GM15510 (cell line): ENCODE data around the gene GSK3B.

Experiments used
- POLR2A ChIP-seq: IDR thresholded peaks from 3 replicates; pipeline ENCODE4 v1.6.1; 2011; ENCODE audit warnings: borderline replicate concordance; ENCODE audit not compliant: insufficient read length; ENCODE audit errors: extremely low read depth

The GSK3B gene

DNA sequence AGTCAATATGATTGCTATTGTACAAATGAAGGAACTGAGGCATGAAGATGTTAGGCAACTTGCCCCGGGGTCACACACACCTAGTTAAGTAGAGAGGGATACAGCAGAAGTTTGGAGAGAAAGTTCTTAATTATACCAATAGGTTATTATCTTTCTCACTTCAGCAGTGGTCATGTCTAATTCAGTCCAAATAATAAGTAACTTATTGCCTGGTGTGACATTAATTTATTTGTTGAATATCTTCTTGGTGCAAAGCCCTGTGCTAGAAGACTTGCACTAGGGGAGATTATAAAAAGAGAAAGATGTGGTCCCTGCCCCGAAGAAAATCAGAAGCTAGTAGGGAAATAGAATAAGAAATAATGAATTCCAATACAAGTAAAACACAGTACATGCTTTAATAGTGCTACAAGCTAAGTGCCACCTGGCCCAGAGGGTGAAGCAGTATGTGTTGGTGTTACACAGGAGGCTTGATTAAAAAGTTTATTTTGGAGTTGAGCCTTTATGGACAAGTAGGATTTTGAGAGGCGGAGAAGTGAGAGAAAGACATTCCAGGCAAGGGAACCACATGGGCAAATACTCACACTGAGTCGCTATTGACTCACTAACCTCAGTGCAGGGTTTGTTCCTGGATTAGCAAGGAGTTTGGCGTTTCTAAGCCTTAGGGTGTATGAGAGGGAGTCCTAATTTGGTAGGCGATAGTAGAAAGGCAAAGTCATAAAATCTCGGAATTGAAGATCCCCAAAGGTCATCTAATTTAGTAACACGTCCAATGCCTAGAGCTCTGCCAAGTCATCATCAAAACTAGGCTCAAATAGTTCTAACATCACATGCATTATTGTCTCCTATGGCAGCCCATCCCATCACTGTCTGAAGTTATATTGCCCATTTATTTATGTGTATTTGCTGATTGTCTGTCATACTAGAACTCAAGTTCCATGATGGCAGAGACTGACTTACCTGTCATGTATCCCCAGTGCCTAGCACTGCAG lies 19.2 kb upstream of the GSK3B start:
- no peak for TF ChIP-seq POLR2A

- TF ChIP-seq POLR2A = no peak
These were observed 17.7 kb upstream of the GSK3B start for GRCh38 chr3:120111898-120112297.

DNA sequence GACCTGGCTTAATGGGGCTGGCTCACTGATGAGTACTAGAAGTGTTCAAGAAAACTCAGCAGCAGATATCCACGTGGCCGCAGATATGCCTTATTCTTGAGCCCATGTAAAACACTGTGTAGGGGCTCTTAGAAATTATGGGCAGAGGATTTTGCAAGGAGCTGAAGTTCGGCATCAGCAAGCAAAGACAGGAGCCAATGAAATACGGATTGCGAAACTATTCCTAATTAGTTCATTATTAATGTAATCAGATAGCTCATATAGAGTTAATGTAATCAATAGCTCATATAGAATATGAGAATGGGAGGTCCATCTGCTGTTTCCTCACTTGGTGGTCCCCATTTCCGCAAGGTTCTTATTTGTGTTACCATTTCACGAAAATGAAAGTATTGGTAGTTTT lies 9.0 kb upstream of the GSK3B start:
- TF ChIP-seq POLR2A = no peak

- TF ChIP-seq POLR2A = no peak
These were observed 8.4 kb upstream of the GSK3B start for GRCh38 chr3:120102674-120103073.

DNA sequence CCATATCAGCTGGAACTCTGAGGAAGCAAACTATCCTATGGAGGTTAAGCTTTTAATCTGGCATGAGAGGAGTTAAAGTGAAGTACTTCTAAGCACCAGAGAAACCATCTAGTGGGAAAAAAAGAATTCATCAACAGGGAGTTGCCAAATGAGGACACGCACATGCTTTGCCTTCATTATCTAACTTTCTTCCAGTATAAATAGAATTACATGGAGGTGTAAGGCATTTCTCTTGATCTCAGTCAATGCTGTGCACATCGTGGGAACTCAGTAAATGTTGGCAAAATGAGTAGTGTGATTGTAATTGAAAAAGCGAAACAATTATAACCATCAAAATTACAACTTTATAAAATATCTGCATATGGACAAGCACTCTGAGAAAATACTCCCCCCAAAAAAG lies 8.0 kb upstream of the GSK3B start:
- TF ChIP-seq POLR2A = no peak

DNA sequence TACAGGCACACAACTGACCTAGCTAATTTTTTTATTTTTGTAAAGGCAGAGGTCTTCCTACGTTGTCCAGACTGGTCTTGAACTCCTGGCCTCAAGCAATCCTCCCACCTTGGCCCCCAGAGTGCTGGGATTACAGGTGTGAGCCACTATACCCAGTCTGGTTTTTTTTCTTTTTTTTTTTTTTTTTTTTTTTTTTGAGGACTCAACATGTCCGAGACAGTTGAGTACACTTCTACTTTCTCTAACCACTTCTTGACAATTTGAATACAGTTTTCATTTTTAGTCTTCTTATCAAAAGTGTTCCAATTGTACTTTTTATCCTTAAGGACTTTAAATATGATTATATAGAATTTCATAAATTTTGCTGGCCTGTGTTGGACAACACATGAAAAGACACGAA lies 7.4 kb upstream of the GSK3B start:
- TF ChIP-seq POLR2A = no peak

- TF ChIP-seq POLR2A = no peak
These were observed 6.5 kb upstream of the GSK3B start for GRCh38 chr3:120100711-120101110.

DNA sequence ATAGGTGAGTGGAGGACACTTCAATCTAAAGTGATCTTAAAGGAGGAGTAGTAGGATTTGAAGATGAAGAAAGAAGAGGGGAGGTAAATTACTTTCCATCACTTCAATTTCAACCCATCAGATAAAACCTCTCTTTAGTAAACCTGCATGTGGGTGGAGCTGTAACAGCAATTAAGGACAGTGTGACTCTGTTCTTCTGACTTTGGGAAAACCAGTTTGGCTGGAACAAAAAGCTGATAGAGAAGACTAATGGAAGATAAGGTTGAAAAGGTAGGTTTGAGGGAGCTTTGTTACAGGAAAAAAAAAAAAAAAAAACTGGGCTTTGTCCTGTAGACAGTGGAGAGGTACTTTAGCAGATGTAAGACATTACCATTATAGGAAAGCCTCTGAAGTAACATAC lies 4.5 kb upstream of the GSK3B start:
- TF ChIP-seq POLR2A = no peak

DNA sequence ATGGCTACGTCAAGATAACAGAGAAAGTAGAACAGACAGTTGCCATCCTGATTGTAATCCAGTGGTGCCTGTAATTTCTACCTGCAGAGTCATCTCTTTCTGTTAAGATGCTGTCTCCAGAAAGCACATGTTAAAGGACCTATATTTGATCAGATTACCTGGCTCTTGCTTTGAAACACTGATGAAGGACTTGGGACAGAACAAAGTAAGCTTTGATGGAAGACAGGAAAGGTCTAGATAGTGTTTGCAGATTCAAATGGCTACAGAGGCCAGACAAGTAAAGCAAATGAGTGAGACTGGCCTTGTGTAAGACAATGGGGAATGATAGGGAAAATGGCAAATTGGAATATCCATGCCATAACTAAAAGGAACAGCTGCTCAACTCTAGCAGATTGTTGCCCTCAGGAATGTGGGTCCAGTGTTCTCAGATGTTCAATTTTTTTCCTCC lies 1.8 kb upstream of the GSK3B start:
- TF ChIP-seq POLR2A = no peak

- TF ChIP-seq POLR2A = peak; percentile 79
These were observed 1.2 kb upstream of the GSK3B start for GRCh38 chr3:120095226-120095978.

GRCh38 chr3:120094776-120095225 lies 554 bp upstream of the GSK3B start:
- TF ChIP-seq POLR2A = no peak

DNA sequence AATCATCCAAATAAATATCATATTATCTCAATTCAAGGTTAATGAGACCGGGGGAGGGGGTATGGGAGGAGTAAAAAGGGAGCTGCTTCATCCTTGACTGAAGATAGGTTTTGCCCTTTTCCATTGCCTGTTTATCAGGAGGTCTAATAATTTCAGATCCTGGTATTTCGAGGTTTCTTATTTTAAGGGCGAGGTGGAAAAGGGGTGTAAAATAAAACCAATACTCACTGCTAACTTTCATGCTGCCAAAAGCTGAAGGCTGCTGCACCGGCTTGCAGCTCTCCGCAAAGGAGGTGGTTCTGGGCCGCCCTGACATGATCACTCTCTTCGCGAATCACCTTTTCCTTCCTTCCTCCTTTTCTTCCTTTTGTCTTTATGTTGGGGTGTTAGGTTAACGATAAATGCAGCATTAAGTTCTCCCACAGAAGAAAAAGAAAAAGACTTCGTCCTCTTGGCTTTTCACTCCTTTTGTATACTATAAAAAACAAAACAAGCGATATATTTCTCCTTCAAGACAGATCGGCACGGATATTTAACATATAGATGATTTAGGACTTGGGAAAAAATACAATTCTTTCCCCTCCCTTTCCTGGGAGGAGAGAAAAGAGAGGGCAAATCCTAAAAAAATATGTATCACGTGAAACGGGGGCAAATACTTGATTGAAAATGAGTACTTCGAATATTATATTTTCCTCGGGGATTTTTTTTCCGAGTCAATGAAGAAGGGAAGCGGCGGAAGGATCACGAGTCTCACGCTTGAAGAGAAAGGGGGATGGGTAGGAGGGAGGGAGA lies 932 bp downstream of the GSK3B start:
- TF ChIP-seq POLR2A = no peak

- no peak for TF ChIP-seq POLR2A
These were observed 1.8 kb downstream of the GSK3B start for GRCh38 chr3:120092474-120092873.

- no peak for TF ChIP-seq POLR2A
These were observed 3.8 kb downstream of the GSK3B start for GRCh38 chr3:120090422-120090821.

DNA sequence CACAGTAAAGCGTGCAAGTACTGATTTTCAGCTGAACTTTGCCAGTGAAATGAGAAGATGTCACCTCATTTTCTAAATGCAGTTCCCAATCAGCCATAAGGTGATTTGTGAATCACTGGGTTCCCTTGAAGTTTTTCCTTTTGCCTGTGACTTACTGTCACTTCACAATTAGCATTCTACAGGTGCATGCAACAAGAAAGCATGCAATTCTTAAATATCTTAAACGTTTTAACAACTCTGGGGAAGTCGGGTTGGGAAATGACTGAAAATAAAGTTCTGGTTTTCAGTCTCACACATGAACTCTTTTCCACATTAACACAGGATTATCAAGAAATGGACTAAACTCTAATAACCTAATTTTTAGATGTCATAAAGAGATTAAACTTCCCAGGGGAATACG lies 5.2 kb downstream of the GSK3B start:
- no peak for TF ChIP-seq POLR2A
